Measurements from ENCODE around the gene CAPNS1. TPM values are rescaled to one million over a fixed set of nuclear protein-coding genes. Genes with fewer than 3 reads are reported as not detected.
"Not testable (repeated sequence)": the region's sequence is repeated elsewhere in the genome, so short reads cannot be mapped to it uniquely, and the experiment has no call there.

Gene CAPNS1
- total RNA-seq, 1 donor from 2014 or later = 439 TPM

- intact Hi-C loops (cut with micrococcal nuclease) = loop anchor here (5.0 kb wide), 2 partner anchors 235 to 1325 kb away; partner anchors contain the start of genes ZFP14, ZNF569 and ZNF570
These were observed 2.6 kb downstream of the CAPNS1 start for GRCh38 chr19:36142496-36142895.

DNA sequence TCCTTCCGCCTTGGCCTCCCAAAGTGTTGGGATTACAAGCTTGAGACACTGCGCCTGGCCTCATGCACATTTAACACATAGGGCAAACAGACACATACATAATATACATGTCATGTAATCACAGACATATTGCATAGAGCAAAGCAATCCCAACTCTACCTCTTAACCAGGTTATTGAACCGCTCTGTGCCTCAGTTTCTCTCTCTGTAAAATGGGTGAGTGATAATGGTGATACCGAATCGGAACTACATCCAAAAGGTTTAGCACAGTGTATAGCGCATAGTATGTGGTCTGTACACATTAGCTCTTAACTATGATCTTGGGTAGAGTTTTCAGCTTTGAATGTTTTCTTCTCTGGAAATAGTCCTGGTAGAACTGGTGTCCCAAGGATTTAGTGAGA lies 4.8 kb downstream of the CAPNS1 start:
- intact Hi-C loops (cut with micrococcal nuclease) = loop anchor here (5.0 kb wide), 2 partner anchors 233 to 1323 kb away; partner anchors contain the start of genes ZFP14, ZNF569 and ZNF570

GRCh38 chr19:36149673-36150406 lies 10.0 kb downstream of the CAPNS1 start:
- intact Hi-C loops (cut with micrococcal nuclease) = no loop called here

GRCh38 chr19:36150586-36150985 lies 10.7 kb downstream of the CAPNS1 start:
- intact Hi-C loops (cut with micrococcal nuclease) = no loop called here

GRCh38 chr19:36151144-36152018 lies 11.5 kb downstream of the CAPNS1 start:
- intact Hi-C loops (cut with micrococcal nuclease) = no loop called here

DNA sequence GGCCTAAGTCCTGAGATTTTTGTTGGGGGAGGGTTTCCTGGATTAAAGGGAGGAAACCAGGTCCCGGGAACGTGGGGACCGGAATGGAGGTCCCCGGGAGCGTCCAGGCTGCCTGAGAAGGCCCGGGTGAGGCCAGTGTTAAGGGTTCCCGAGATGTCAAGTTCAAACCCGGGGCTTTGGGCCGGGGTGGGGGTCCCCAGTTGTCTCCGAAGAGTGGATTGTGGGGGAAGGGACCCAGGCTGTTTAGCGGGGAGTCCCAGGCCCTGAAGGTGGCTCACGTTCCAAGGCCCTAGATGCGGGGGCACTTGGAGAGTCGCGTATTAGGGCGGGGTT lies 12.1 kb downstream of the CAPNS1 start:
- intact Hi-C loops (cut with micrococcal nuclease) = no loop called here

DNA sequence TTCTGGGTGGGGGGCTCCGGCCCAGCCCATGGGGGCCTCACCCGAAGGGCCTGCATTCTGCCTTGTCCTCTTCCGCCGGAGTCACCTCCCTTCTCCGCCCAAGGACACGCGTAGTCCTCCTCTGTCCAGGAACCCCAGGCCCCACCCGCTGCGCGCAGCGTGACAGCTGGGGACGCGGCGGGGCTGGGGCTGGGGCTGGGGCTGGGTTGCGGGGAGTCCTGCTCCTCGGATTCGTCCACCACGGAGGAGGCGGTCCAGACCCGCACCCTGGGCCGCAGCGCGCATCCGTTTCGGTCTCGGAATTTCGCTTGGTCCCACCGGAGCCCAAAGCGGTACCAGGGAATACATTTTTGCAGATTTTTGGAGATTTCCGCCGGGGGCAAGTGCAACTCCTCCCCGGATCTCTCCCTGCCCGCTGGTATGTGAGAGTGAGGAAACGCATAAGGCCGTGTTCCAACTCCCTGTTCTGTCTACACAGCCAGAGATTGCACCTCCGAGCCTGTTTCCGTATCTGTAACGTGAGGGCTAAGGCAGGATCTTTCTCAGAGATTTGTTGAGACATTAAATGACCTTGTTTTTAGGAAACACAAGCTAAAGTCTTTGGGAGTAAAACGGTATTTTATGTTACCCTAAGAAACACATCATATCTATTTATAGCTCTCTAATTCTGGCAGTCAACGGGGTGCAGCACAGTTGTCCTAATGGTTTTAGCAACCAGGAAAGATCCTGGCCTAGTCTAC lies 12.7 kb downstream of the CAPNS1 start, which contains the start of gene COX7A1:
Gene COX7A1, minus strand, starts transcription at position 96 of the 740 bp plus-strand sequence. Its CDS starts 40 bp downstream, at position 56.
- intact Hi-C loops (cut with micrococcal nuclease) = no loop called here

GRCh38 chr19:36153126-36153525 lies 13.3 kb downstream of the CAPNS1 start:
- intact Hi-C loops (cut with micrococcal nuclease) = no loop called here

DNA sequence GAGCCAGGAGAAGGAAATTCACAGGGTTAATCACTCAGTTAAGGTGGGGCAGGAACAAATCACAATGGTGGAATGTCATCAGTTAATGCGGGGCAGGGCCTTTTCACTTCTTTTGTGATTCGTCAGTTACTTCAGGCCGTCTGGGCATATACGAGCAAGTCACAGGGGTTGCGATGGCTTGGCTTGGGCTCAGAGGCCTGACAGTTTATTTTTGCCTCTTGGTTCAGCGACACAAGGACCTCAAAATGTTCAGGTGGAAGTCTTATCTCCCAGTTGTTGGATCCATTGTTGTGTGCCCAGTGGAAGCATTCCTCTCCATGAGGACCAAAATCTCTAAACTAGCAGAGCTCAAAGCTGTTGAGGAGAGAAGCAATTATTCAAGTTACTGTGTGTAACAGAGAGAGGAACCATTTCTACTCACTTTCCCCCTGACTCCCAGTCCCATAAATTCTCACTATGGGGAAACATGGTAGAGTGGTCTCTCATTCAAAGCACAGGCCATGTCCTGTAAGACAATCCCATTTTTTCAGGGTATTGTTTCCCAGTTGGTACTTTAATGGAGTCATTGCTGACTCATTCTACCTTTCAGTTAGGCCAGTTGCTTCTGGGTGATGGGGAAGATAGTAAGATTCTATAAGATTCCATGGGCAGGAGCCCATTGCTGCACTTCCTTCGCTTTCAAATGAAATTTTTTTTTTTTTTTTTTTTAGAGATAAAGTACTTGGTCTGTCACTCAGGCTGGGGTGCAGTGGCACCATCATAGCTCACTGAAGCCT lies 21.1 kb downstream of the CAPNS1 start:
- intact Hi-C loops (cut with micrococcal nuclease) = no loop called here

DNA sequence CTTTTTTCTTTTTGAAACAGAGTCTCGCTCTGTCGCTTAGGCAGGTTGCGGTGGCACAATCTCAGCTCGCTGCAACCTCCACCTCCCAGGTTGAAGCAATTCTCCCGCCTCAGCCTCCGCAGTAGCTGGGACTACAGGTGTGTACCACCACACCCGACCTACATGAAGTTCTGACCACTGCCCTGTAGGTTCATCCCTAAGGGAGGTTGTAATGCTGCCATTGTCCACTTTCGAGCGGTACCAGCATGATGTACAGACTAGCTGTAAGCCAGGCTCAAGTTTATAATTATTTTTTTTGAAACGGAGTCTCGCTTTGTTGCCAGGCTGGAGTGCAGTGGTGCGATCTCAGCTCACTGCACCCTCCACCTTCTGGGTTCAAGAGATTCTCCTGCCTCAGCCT lies 23.9 kb downstream of the CAPNS1 start:
- intact Hi-C loops (cut with micrococcal nuclease) = no loop called here

GRCh38 chr19:36169084-36169760 lies 29.4 kb downstream of the CAPNS1 start:
- intact Hi-C loops (cut with micrococcal nuclease) = no loop called here

DNA sequence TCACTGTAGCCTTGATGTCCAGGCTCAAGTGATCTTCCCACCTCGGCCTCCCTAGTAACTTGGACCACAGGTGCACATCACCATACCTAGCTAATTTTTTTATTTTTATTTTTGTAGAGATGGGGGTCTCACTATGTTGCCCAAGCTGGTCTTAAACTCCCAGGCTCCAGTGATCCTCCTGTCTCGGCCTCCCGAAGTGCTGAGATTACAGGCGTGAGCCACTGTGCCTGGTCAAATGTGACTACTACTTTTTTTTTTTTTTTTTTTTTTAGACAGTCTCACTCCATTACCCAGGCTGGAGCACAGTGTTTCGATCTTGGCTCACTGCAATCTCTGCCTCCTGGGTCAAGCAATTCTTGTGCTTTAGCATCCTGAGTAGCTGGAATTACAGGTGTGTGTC lies 33.0 kb downstream of the CAPNS1 start:
- intact Hi-C loops (cut with micrococcal nuclease) = loop anchor here (5.0 kb wide), 1 partner anchor 291 kb away; no protein-coding TSS in a partner anchor

GRCh38 chr19:36173846-36174245 lies 34.0 kb downstream of the CAPNS1 start:
- intact Hi-C loops (cut with micrococcal nuclease) = loop anchor here (5.0 kb wide), 1 partner anchor 292 kb away; no protein-coding TSS in a partner anchor

- intact Hi-C loops (cut with micrococcal nuclease) = not testable (repeated sequence)
These were observed 39.2 kb downstream of the CAPNS1 start for GRCh38 chr19:36179077-36179476.

- intact Hi-C loops (cut with micrococcal nuclease) = no loop called here
These were observed 42.9 kb downstream of the CAPNS1 start for GRCh38 chr19:36182612-36183244.

- intact Hi-C loops (cut with micrococcal nuclease) = no loop called here
These were observed 43.4 kb downstream of the CAPNS1 start for GRCh38 chr19:36183245-36183628.

DNA sequence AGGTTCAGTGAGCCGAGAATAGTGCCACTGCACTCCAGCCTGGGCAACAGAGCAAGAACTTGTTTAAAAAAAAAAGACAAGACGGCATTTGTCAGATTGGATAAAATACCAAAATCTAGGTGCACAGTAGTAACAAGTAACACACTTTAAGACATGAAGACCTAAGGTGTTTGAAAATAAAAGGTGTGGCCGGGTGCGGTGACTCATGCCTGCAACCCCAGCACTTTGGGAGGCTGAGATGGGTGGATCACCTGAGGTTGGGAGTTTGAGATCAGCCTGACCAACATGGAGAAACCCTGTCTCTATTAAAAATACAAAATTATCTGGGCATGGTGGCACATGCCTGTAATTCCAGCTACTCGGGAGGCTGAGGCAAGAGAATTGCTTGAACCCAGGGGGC lies 46.9 kb downstream of the CAPNS1 start:
- intact Hi-C loops (cut with micrococcal nuclease) = not testable (repeated sequence)

DNA sequence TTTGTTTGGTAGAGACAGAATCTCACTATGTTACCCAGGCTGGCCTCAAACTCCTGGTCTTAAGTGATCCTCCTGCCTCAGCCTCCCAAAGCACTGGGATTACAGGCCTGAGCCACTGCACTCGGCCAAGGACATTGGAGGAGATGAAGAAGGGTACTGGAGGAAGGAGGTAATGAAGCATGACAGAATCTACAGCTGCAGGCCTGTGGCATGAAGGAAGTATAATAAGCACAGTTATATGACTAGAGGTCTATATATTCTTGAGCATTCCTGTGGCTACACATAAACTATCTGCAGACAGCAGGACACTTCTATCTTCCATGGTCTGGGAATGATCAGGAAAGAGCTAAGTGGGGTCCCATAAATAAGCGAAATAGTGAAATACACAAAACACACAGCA lies 56.4 kb downstream of the CAPNS1 start:
- intact Hi-C loops (cut with micrococcal nuclease) = no loop called here

- intact Hi-C loops (cut with micrococcal nuclease) = no loop called here
These were observed 58.3 kb downstream of the CAPNS1 start for GRCh38 chr19:36198119-36198518.
